IMR-90 (cell line): ENCODE data around the gene CAPN7. TPM values are rescaled to one million over a fixed set of nuclear protein-coding genes. Genes with fewer than 3 reads are reported as not detected.

Experiments used
- ATAC-seq: fragments of 200-7000 bp; cut with Tn5 transposase; 2 replicates; pipeline ENCODE4 v1.9.1; 2020; ENCODE audit warnings: low read depth, mild to moderate bottlenecking, moderate library complexity
- BruUV-seq: library from RNA; stranded (reverse); fragments of 400-500 nt; replicated peaks from 2 replicates; lab custom pipeline; 2021; lab: Mats Ljungman, UMichigan
- CTCF ChIA-PET: fragments of 300-600 bp; formaldehyde crosslinking; extraction: SDS; loops from one replicate; lab custom pipeline; 2021; ENCODE audit warnings: antibody characterized with exemption; lab: Yijun Ruan, JAX
- POLR2A ChIA-PET: fragments of 300-600 bp; sonication (Branson Sonifier 250); formaldehyde crosslinking; loops from one replicate; lab custom pipeline; 2022; ENCODE audit warnings: antibody characterized with exemption; ENCODE audit not compliant: unreplicated experiment; lab: Charles Lee
- DNase-seq: peaks from one replicate; pipeline ENCODE4 v3.0.0; 2013
- H2AFZ ChIP-seq: replicated peaks from 2 replicates; pipeline ENCODE3; 2013; ENCODE audit warnings: low read length, mild to moderate bottlenecking; ENCODE audit not compliant: poor library complexity
- H2AK5ac ChIP-seq: 2 replicates; pipeline ENCODE4 v1.6.1; 2013; ENCODE audit warnings: low read depth, low read length, inconsistent platforms
- H2AK9ac ChIP-seq: replicated peaks from 2 replicates; pipeline ENCODE3; 2013; ENCODE audit warnings: mild to moderate bottlenecking, low read depth, low read length, moderate library complexity; ENCODE audit not compliant: poor library complexity
- H2BK120ac ChIP-seq: 2 replicates; pipeline ENCODE4 v1.6.1; 2013; ENCODE audit warnings: low read depth, low read length, inconsistent platforms
- H2BK15ac ChIP-seq: 3 replicates; pipeline ENCODE4 v1.6.1; 2013; ENCODE audit warnings: low read depth, low read length, inconsistent platforms
- H2BK20ac ChIP-seq: 2 replicates; pipeline ENCODE4 v1.6.1; 2013; ENCODE audit warnings: low read depth, mild to moderate bottlenecking, inconsistent platforms, low read length, moderate library complexity
- H2BK5ac ChIP-seq: 2 replicates; pipeline ENCODE4 v1.6.1; 2013; ENCODE audit warnings: mild to moderate bottlenecking, low read depth, low read length, inconsistent platforms; ENCODE audit not compliant: poor library complexity, severe bottlenecking
- H3K14ac ChIP-seq: replicated peaks from 2 replicates; pipeline ENCODE4 v1.6.1; 2013; ENCODE audit warnings: low read depth, low read length, inconsistent platforms
- H3K18ac ChIP-seq: 2 replicates; pipeline ENCODE4 v1.6.1; 2013; ENCODE audit warnings: low read depth, low read length, control low read depth
- H3K23ac ChIP-seq: 2 replicates; pipeline ENCODE4 v1.6.1; 2013; ENCODE audit warnings: low read depth, low read length, inconsistent platforms
- H3K27ac ChIP-seq: 2 replicates; pipeline ENCODE4 v1.5.1; 2013; ENCODE audit warnings: mild to moderate bottlenecking, control low read depth, low read length; ENCODE audit not compliant: insufficient read depth
- H3K27me3 ChIP-seq: 2 replicates; pipeline ENCODE4 v1.6.1; 2013; ENCODE audit warnings: low read length; ENCODE audit not compliant: control insufficient read depth, insufficient read depth
- H3K36me3 ChIP-seq: 2 replicates; pipeline ENCODE4 v1.6.1; 2013; ENCODE audit warnings: low read length, mixed read lengths; ENCODE audit not compliant: control insufficient read depth, insufficient read depth
- H3K4ac ChIP-seq: 2 replicates; pipeline ENCODE4 v1.6.1; 2013; ENCODE audit warnings: low read depth, low read length, inconsistent platforms
- H3K4me1 ChIP-seq: 2 replicates; pipeline ENCODE4 v1.6.1; 2013; ENCODE audit warnings: low read length, mixed read lengths; ENCODE audit not compliant: control insufficient read depth, insufficient read depth
- H3K4me2 ChIP-seq: 2 replicates; pipeline ENCODE4 v1.6.1; 2013; ENCODE audit warnings: low read depth, mild to moderate bottlenecking, control low read depth, low read length, moderate library complexity
- H3K4me3 ChIP-seq: 2 replicates; pipeline ENCODE4 v1.5.1; 2013; ENCODE audit warnings: low read depth, mild to moderate bottlenecking, control low read depth, low read length, moderate library complexity; ENCODE audit not compliant: insufficient read depth
- H3K56ac ChIP-seq: 2 replicates; pipeline ENCODE4 v1.6.1; 2013; ENCODE audit warnings: low read length, inconsistent platforms; ENCODE audit not compliant: insufficient read depth; ENCODE audit errors: extremely low read depth
- H3K79me1 ChIP-seq, 2 experiments: 2 replicates each; pipeline ENCODE4 v1.6.1; 2013; ENCODE audit warnings: low read length in 2 of 2, inconsistent platforms in 1 of 2, low read depth in 1 of 2
- H3K9ac ChIP-seq: 2 replicates; pipeline ENCODE4 v1.6.1; 2013; ENCODE audit warnings: low read depth, low read length, control low read depth
- H3K9me1 ChIP-seq: 2 replicates; pipeline ENCODE4 v1.6.1; 2013; ENCODE audit warnings: low read length, inconsistent platforms; ENCODE audit not compliant: insufficient read depth
- H3K9me3 ChIP-seq: 2 replicates; pipeline ENCODE4 v1.6.1; 2013; ENCODE audit warnings: low read length; ENCODE audit not compliant: control insufficient read depth, insufficient read depth
- H4K20me1 ChIP-seq: 2 replicates; pipeline ENCODE4 v1.6.1; 2013; ENCODE audit warnings: low read length, inconsistent platforms; ENCODE audit not compliant: insufficient read depth
- H4K5ac ChIP-seq: 2 replicates; pipeline ENCODE4 v1.6.1; 2013; ENCODE audit warnings: mild to moderate bottlenecking, low read depth, low read length, control low read depth
- H4K8ac ChIP-seq, 2 experiments: 2 replicates each; pipeline ENCODE4 v1.6.1; 2013; ENCODE audit warnings: low read depth in 2 of 2, low read length in 2 of 2, control low read depth in 1 of 2, inconsistent platforms in 1 of 2
- H4K91ac ChIP-seq: 2 replicates; pipeline ENCODE4 v1.6.1; 2013; ENCODE audit warnings: low read depth, low read length, inconsistent platforms; ENCODE audit not compliant: insufficient read depth
- BHLHE40 ChIP-seq: fragments of 150-350 bp; IDR thresholded peaks from 2 replicates; pipeline ENCODE4 v1.6.1; 2016; ENCODE audit warnings: mild to moderate bottlenecking, low read depth, low read length
- CEBPB ChIP-seq: IDR thresholded peaks from 2 replicates; pipeline ENCODE4 v1.6.1; 2012; ENCODE audit warnings: low read depth, low read length, improper control_type of control experiment
- CHD1 ChIP-seq: IDR thresholded peaks from 2 replicates; pipeline ENCODE4 v1.6.1; 2012; ENCODE audit warnings: low read depth, low read length, improper control_type of control experiment
- ELK1 ChIP-seq: fragments of 150-350 bp; IDR thresholded peaks from 2 replicates; pipeline ENCODE4 v1.6.1; 2016; ENCODE audit warnings: low read depth, mild to moderate bottlenecking, low read length, moderate library complexity, borderline replicate concordance
- FOS ChIP-seq: fragments of 150-350 bp; IDR thresholded peaks from 2 replicates; pipeline ENCODE4 v1.6.1; 2016; ENCODE audit warnings: low read depth, low read length
- MAFK ChIP-seq: IDR thresholded peaks from 2 replicates; pipeline ENCODE4 v1.6.1; 2012; ENCODE audit warnings: low read depth, low read length, improper control_type of control experiment
- MAZ ChIP-seq: IDR thresholded peaks from 2 replicates; pipeline ENCODE4 v1.6.1; 2012; ENCODE audit warnings: low read depth, mild to moderate bottlenecking, low read length, improper control_type of control experiment, moderate library complexity, borderline replicate concordance
- MXI1 ChIP-seq: IDR thresholded peaks from 2 replicates; pipeline ENCODE4 v1.6.1; 2012; ENCODE audit warnings: low read depth, mild to moderate bottlenecking, low read length, moderate library complexity, borderline replicate concordance
- NFE2L2 ChIP-seq: fragments of 150-350 bp; IDR thresholded peaks from 2 replicates; pipeline ENCODE4 v1.6.1; 2016; ENCODE audit warnings: low read depth, mild to moderate bottlenecking, low read length
- POLR2A ChIP-seq: IDR thresholded peaks from 2 replicates; pipeline ENCODE4 v1.6.1; 2012; ENCODE audit warnings: mild to moderate bottlenecking, low read depth, low read length
- RAD21 ChIP-seq: IDR thresholded peaks from 2 replicates; pipeline ENCODE4 v1.6.1; 2012; ENCODE audit warnings: low read length, improper control_type of control experiment
- RCOR1 ChIP-seq: IDR thresholded peaks from 2 replicates; pipeline ENCODE4 v1.6.1; 2012; ENCODE audit warnings: mild to moderate bottlenecking, low read length, improper control_type of control experiment; ENCODE audit not compliant: insufficient replicate concordance
- RFX5 ChIP-seq: IDR thresholded peaks from 2 replicates; pipeline ENCODE4 v1.8.0; 2012; ENCODE audit warnings: low read depth, mild to moderate bottlenecking, low read length, moderate library complexity
- SMC3 ChIP-seq: fragments of 150-350 bp; IDR thresholded peaks from 2 replicates; pipeline ENCODE4 v1.6.1; 2016; ENCODE audit warnings: low read depth, mild to moderate bottlenecking, antibody characterized with exemption, low read length, moderate library complexity
- USF2 ChIP-seq: fragments of 150-350 bp; IDR thresholded peaks from 2 replicates; pipeline ENCODE4 v1.6.1; 2017; ENCODE audit warnings: mild to moderate bottlenecking, antibody characterized with exemption, low read length, low read depth
- WGBS, 2 experiments: methylation state at CpG; one replicate each; pipeline versions ENCODE4 v1.1.5 to v1.1.7; 2013; ENCODE audit warnings: missing lambda C conversion rate in 2 of 2; ENCODE audit not compliant: insufficient read length in 1 of 2; ENCODE audit errors: extremely low coverage in 2 of 2; 5-methylcytosine and 5-hydroxymethylcytosine counted together
- dilution Hi-C: fragments of 300-500 bp; cut with HindIII; formaldehyde crosslinking; loops from one replicate; pipeline ENCODE4 v1.14.3; 2018; ENCODE audit warnings: low sequenced_read_pairs; ENCODE audit not compliant: unreplicated experiment
- in situ Hi-C: fragments of 300-500 bp; cut with MboI; formaldehyde crosslinking; loops from 3 replicates; pipeline ENCODE4 v1.14.3; 2019; ENCODE audit warnings: low sequenced_read_pairs, inconsistent platforms, mixed read lengths
- intact Hi-C: fragments of 100-400 bp; cut with micrococcal nuclease; formaldehyde crosslinking; loops from 2 replicates; pipeline ENCODE4 v1.10.0; 2022
- polyA plus RNA-seq, 3 experiments: library from polyadenylated mRNA; depleted of rRNA; stranded (reverse); fragments of >200 nt; gene quantifications; 2 replicates each; pipeline ENCODE4 v1.2.3, GENCODE V29; 2012; ENCODE audit warnings: low replicate concordance in 1 of 3
- total RNA-seq: library from RNA; depleted of rRNA; stranded (reverse); fragments of >200 nt; gene quantifications from 2 replicates; pipeline ENCODE4 v1.2.3, GENCODE V29; 2012
- TF ChIP-seq, protein P1 (sequence below): conservative IDR thresholded peaks from 2 replicates; pipeline ENCODE4 v1.5.1; 2012; ENCODE audit warnings: mild to moderate bottlenecking, low read depth, low read length, improper control_type of control experiment

CAPN7 gene
- total and polyA plus RNA-seq, 2 of the 4 experiments (the other 2 are of a cell fraction) = 14.5 to 21.3 TPM

GRCh38 chr3:15228147-15228546 is 22.1 kb downstream of the CAPN7 start:
- dilution Hi-C loops = no loop called here
- no CpG with 5 or more reads among the region's 1 CpG for WGBS, 2 experiments
- POLR2A ChIA-PET = no interaction called here

More at GRCh38 chr3:15228147-15228546, 22.1 kb downstream of the CAPN7 start:
- Histone ChIP-seq H2BK120ac (no peak overlapping the region), H2BK20ac (no peak overlapping the region), H3K14ac (no peak overlapping the region), H2AK9ac (no peak overlapping the region), H3K18ac (no peak overlapping the region), H4K8ac (no peak overlapping the region), H3K4ac (no peak overlapping the region), H3K79me1 (no peaks in the 10 kb centered on the region; a peak in 1 of 4 replicates), H4K5ac (no peak overlapping the region), H2AK5ac (no peak overlapping the region), H3K23ac (no peak overlapping the region), H4K91ac (no peak overlapping the region), H2AFZ (no peak overlapping the region), H3K4me1 (no peaks in the 10 kb centered on the region), H3K4me3 (no peak overlapping the region), H2BK15ac (no peak overlapping the region), H3K4me2 (no peak overlapping the region), H2BK5ac (no peak overlapping the region), H3K27ac (no peak overlapping the region), H3K56ac (no peak overlapping the region), H3K9ac (no peak overlapping the region), H3K9me1 (no peaks in the 10 kb centered on the region), H3K36me3 (peaks cover 16% of the 10 kb centered on the region), H3K27me3 (no peaks in the 10 kb centered on the region), H4K20me1 (no peaks in the 10 kb centered on the region; the same call in 1 of the 2 replicates), H3K9me3 (no peaks in the 10 kb centered on the region)
- TF ChIP-seq RFX5 = no peak
- TF ChIP-seq CHD1 = no peak
- TF ChIP-seq CEBPB = no peak
- no peak for TF ChIP-seq FOS
- TF ChIP-seq, protein P1, sequence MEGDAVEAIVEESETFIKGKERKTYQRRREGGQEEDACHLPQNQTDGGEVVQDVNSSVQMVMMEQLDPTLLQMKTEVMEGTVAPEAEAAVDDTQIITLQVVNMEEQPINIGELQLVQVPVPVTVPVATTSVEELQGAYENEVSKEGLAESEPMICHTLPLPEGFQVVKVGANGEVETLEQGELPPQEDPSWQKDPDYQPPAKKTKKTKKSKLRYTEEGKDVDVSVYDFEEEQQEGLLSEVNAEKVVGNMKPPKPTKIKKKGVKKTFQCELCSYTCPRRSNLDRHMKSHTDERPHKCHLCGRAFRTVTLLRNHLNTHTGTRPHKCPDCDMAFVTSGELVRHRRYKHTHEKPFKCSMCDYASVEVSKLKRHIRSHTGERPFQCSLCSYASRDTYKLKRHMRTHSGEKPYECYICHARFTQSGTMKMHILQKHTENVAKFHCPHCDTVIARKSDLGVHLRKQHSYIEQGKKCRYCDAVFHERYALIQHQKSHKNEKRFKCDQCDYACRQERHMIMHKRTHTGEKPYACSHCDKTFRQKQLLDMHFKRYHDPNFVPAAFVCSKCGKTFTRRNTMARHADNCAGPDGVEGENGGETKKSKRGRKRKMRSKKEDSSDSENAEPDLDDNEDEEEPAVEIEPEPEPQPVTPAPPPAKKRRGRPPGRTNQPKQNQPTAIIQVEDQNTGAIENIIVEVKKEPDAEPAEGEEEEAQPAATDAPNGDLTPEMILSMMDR = no peak
- TF ChIP-seq SMC3 = no peak
- TF ChIP-seq RAD21 = no peak
- TF ChIP-seq MAZ = no peak
- TF ChIP-seq MAFK = no peak
- TF ChIP-seq ELK1 = no peak
- no peak for TF ChIP-seq RCOR1
- no peak for TF ChIP-seq USF2
- no peak for TF ChIP-seq MXI1
- no peak for TF ChIP-seq BHLHE40
- TF ChIP-seq NFE2L2 = no peak
- no peak for TF ChIP-seq POLR2A
- ATAC-seq = no peak
- CTCF ChIA-PET = interaction anchor here (0.6 kb wide), 1 partner anchor 39 kb away, joined by 5 read pairs; no protein-coding TSS in a partner anchor
- intact Hi-C loops = no loop called here
- no peak for DNase-seq
- in situ Hi-C loops = loop anchor here (25.0 kb wide), 1 partner anchor 459 kb away; no protein-coding TSS in a partner anchor
- no TSS peak for BruUV-seq
